GM21576 (cell line): ENCODE data around the gene STAT5B.

Experiments used
- ATAC-seq: cut with Tn5 transposase; IDR thresholded peaks from one replicate; pipeline ENCODE4 v1.9.1; 2021; ENCODE audit warnings: mild to moderate bottlenecking, moderate library complexity; ENCODE audit not compliant: unreplicated experiment

The STAT5B gene

GRCh38 chr17:42153919-42154742, 122.1 kb downstream of the STAT5B start:
- ATAC-seq: no peak
